ENCODE data around the gene PTPRN2. TPM values are rescaled to one million over a fixed set of nuclear protein-coding genes. Genes with fewer than 3 reads are reported as not detected.

Gene PTPRN2
- total RNA-seq, 1 donor from 2014 or later = 32.2 TPM

GRCh38 chr7:158187694-158187994 is 400.0 kb downstream of the PTPRN2 start:
- no peak for TF ChIP-seq CTCF (conservative IDR thresholded peaks at IDR 0.05)
- peaks cover 15% of the 10 kb centered on the region for H3K4me1 Mint-ChIP-seq
- H3K9me3 Mint-ChIP-seq = peaks cover 2% of the 10 kb centered on the region
- H3K27ac Mint-ChIP-seq (ENCODE audit: unreplicated experiment) = peak overlapping the region; percentile 90
- peak overlapping the region; percentile 14 for H3K4me3 Mint-ChIP-seq
- no peak for DNase-seq (ENCODE audit: low read depth, low spot score)
- peaks cover 6% of the 10 kb centered on the region for H3K36me3 Mint-ChIP-seq (ENCODE audit: low read depth)
- no peaks in the 10 kb centered on the region for H3K27me3 Mint-ChIP-seq (ENCODE audit: low read depth)

GRCh38 chr7:158186864-158187693 is 400.5 kb downstream of the PTPRN2 start:
- Mint-ChIP-seq H3K4me1 (peaks cover 15% of the 10 kb centered on the region), H3K9me3 (peaks cover 2% of the 10 kb centered on the region), H3K27ac (ENCODE audit: unreplicated experiment) (peak overlapping the region; percentile 90), H3K4me3 (peak overlapping the region; percentile 14), H3K36me3 (ENCODE audit: low read depth) (peaks cover 6% of the 10 kb centered on the region), H3K27me3 (ENCODE audit: low read depth) (no peaks in the 10 kb centered on the region)
- DNase-seq (ENCODE audit: low read depth, low spot score) = no peak
- no peak for TF ChIP-seq CTCF (conservative IDR thresholded peaks at IDR 0.05)

- Mint-ChIP-seq H3K4me3 (no peak overlapping the region), H3K27me3 (ENCODE audit: low read depth) (no peaks in the 10 kb centered on the region), H3K9me3 (peaks cover 2% of the 10 kb centered on the region), H3K27ac (ENCODE audit: unreplicated experiment) (no peak overlapping the region), H3K36me3 (ENCODE audit: low read depth) (peaks cover 6% of the 10 kb centered on the region), H3K4me1 (peaks cover 15% of the 10 kb centered on the region)
- no peak for DNase-seq (ENCODE audit: low read depth, low spot score)
- no peak for TF ChIP-seq CTCF (conservative IDR thresholded peaks at IDR 0.05)
Observed at GRCh38 chr7:158186406-158186805, 401.2 kb downstream of the PTPRN2 start.

- peaks cover 4% of the 10 kb centered on the region for H3K9me3 Mint-ChIP-seq
- no peaks in the 10 kb centered on the region for H3K27me3 Mint-ChIP-seq (ENCODE audit: low read depth)
- no peak overlapping the region for H3K27ac Mint-ChIP-seq (ENCODE audit: unreplicated experiment)
- DNase-seq (ENCODE audit: low read depth, low spot score) = no peak
- H3K36me3 Mint-ChIP-seq (ENCODE audit: low read depth) = peaks cover 6% of the 10 kb centered on the region
- H3K4me1 Mint-ChIP-seq = peaks cover 15% of the 10 kb centered on the region
- H3K4me3 Mint-ChIP-seq = no peak overlapping the region
- no peak for TF ChIP-seq CTCF (conservative IDR thresholded peaks at IDR 0.05)
Observed at GRCh38 chr7:158185653-158186052, 402.0 kb downstream of the PTPRN2 start.

GRCh38 chr7:158183431-158183830 is 404.2 kb downstream of the PTPRN2 start:
- peaks cover 7% of the 10 kb centered on the region for H3K9me3 Mint-ChIP-seq
- no peak for TF ChIP-seq CTCF (conservative IDR thresholded peaks at IDR 0.05)
- peaks cover 6% of the 10 kb centered on the region for H3K36me3 Mint-ChIP-seq (ENCODE audit: low read depth)
- H3K4me1 Mint-ChIP-seq = peaks cover 11% of the 10 kb centered on the region
- H3K27me3 Mint-ChIP-seq (ENCODE audit: low read depth) = no peaks in the 10 kb centered on the region
- H3K27ac Mint-ChIP-seq (ENCODE audit: unreplicated experiment) = no peak overlapping the region
- DNase-seq (ENCODE audit: low read depth, low spot score) = no peak
- no peak overlapping the region for H3K4me3 Mint-ChIP-seq
